Mesothelial cell of epicardium (in vitro differentiated cells): ENCODE results near the gene FOLR1. TPM values are rescaled to one million over a fixed set of nuclear protein-coding genes. Genes with fewer than 3 reads are reported as not detected.

ENCODE experiments used
- DNase-seq, 2 experiments: peaks; one replicate each; pipeline ENCODE4 v3.0.0; 2021; ENCODE audit warnings: low spot score in 2 of 2; ENCODE audit not compliant: unreplicated experiment in 2 of 2
- H3K27ac Mint-ChIP-seq: 2 replicates; pipeline ENCODE4 v1.8.0; 2021; ENCODE audit warnings: mixed read lengths
- H3K27me3 Mint-ChIP-seq: 2 replicates; pipeline ENCODE4 v1.8.0; 2021; ENCODE audit warnings: low read depth, mixed read lengths
- H3K36me3 Mint-ChIP-seq: 2 replicates; pipeline ENCODE4 v1.8.0; 2021; ENCODE audit warnings: mixed read lengths
- H3K4me1 Mint-ChIP-seq: 2 replicates; pipeline ENCODE4 v1.8.0; 2021; ENCODE audit warnings: mixed read lengths
- H3K4me3 Mint-ChIP-seq: 2 replicates; pipeline ENCODE4 v1.8.0; 2021; ENCODE audit warnings: mild to moderate bottlenecking, moderate library complexity, mixed read lengths
- H3K9me3 Mint-ChIP-seq: 2 replicates; pipeline ENCODE4 v1.8.0; 2021; ENCODE audit warnings: mixed read lengths
- CTCF ChIP-seq: fragments of 200-600 bp; sonication (generic); IDR thresholded peaks from one replicate; pipeline ENCODE4 v1.5.0; 2021; ENCODE audit warnings: antibody characterized with exemption; ENCODE audit not compliant: unreplicated experiment
- total RNA-seq: library from RNA; stranded (reverse); gene quantifications from 3 replicates; pipeline ENCODE4 v1.2.1, GENCODE V29; 2021

The FOLR1 gene
- total RNA-seq, 1 donor from 2014 or later, result 1.0 TPM

- Mint-ChIP-seq H3K36me3 (peaks cover 38% of the 10 kb centered on the region), H3K9me3 (no peaks in the 10 kb centered on the region), H3K27ac (no peak overlapping the region), H3K4me3 (no peak overlapping the region), H3K27me3 (no peaks in the 10 kb centered on the region), H3K4me1 (peaks cover 15% of the 10 kb centered on the region)
- no peak for DNase-seq
- TF ChIP-seq CTCF, result no peak
Measured at GRCh38 chr11:72229925-72230763, 38.2 kb downstream of the FOLR1 start.

DNA sequence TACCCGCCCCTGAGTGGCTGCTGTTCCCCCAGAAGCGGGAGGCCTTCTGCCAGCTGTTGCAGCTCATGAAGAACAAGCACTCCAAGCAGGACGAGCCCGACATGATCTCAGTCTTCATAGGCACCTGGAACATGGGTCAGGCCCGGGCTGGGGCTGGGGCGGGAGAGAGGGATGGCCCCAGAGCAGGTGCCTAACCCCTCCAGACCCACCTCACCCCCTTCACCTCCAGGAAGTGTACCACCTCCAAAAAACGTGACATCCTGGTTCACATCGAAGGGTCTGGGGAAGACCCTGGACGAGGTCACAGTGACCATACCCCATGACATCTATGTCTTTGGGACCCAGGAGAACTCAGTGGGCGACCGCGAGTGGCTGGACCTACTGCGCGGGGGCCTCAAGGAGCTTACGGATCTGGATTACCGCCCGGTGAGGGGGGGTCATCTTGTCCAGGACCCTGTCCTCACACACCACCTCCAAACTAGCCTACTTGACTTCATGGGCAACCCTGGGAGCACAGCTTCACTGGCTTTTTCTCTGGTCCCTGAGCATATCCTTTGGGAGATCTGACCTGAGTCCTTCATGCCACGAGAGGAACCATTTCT is 38.9 kb downstream of the FOLR1 start:
- no peak overlapping the region for H3K4me3 Mint-ChIP-seq
- peaks cover 43% of the 10 kb centered on the region for H3K36me3 Mint-ChIP-seq
- H3K27me3 Mint-ChIP-seq, result no peaks in the 10 kb centered on the region
- no peak for TF ChIP-seq CTCF
- no peak for DNase-seq
- H3K27ac Mint-ChIP-seq, result no peak overlapping the region
- H3K9me3 Mint-ChIP-seq, result no peaks in the 10 kb centered on the region
- H3K4me1 Mint-ChIP-seq, result peaks cover 8% of the 10 kb centered on the region

DNA sequence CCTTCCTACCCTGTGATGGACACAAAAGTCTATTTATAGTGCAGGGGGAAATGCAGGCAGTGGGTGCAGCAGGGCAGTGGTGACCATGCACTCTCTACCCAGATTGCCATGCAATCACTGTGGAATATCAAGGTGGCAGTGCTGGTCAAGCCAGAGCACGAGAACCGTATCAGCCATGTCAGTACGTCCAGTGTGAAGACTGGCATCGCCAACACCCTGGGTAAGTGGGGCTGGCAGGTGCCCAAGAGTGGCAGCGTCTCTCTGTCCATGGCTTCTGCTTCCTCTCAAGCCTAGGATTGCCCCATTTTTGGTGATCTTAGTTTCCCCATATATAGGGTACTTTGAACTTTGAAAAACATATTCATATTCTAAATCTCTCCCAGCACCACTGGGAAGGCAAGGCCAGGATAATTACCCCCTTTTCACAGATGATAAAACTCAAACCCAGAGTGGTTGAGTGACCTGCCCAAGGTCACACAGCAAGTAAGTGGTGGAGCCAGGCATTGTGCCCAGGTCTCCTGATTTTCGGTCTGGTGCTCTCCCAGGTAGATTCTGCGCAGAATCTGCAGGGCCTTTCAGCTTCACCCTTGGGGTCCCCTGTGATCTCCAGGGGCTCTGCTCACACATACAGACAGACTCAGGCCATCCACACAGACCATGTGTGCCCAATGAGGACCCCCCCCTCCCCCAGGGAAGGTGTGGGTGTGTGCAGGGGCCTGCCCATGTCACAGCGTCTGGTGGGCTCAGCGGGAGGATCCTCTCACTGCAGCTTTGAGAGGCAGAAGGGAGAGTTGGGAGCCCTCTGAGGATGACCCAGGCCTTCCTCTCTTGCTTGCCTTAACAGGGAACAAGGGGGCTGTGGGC is 39.7 kb downstream of the FOLR1 start:
- Mint-ChIP-seq H3K27ac (no peak overlapping the region), H3K9me3 (no peaks in the 10 kb centered on the region), H3K36me3 (peaks cover 45% of the 10 kb centered on the region), H3K4me1 (peaks cover under 1% of the 10 kb centered on the region), H3K27me3 (no peaks in the 10 kb centered on the region), H3K4me3 (no peak overlapping the region)
- DNase-seq, result no peak
- no peak for TF ChIP-seq CTCF

GRCh38 chr11:72232260-72233055 is 40.5 kb downstream of the FOLR1 start:
- Mint-ChIP-seq H3K36me3 (peaks cover 48% of the 10 kb centered on the region), H3K4me1 (no peaks in the 10 kb centered on the region), H3K9me3 (no peaks in the 10 kb centered on the region), H3K4me3 (no peak overlapping the region), H3K27me3 (no peaks in the 10 kb centered on the region), H3K27ac (no peak overlapping the region)
- no peak for DNase-seq
- no peak for TF ChIP-seq CTCF

GRCh38 chr11:72233056-72233772 is 41.3 kb downstream of the FOLR1 start:
- DNase-seq, result no peak
- H3K27me3 Mint-ChIP-seq, result peaks cover 1% of the 10 kb centered on the region
- H3K4me3 Mint-ChIP-seq, result no peak overlapping the region
- H3K27ac Mint-ChIP-seq, result no peak overlapping the region
- no peaks in the 10 kb centered on the region for H3K4me1 Mint-ChIP-seq
- TF ChIP-seq CTCF, result no peak
- no peaks in the 10 kb centered on the region for H3K9me3 Mint-ChIP-seq
- H3K36me3 Mint-ChIP-seq, result peaks cover 48% of the 10 kb centered on the region
